Activated CD4-positive, CD25-positive, alpha-beta regulatory T cell treated with anti-CD3 and anti-CD28 coated beads, Interleukin-2, amount 50 U/mL, for 16 hours (primary cell): ENCODE measurements around the gene EARS2.
"Not testable (repeated sequence)": the region's sequence is repeated elsewhere in the genome, so short reads cannot be mapped to it uniquely, and the experiment has no call there.

Experiments
- DNase-seq: peaks from one replicate; pipeline ENCODE4 v3.0.0-alpha.2; 2020; ENCODE audit warnings: low read depth, low spot score

EARS2 gene

DNA sequence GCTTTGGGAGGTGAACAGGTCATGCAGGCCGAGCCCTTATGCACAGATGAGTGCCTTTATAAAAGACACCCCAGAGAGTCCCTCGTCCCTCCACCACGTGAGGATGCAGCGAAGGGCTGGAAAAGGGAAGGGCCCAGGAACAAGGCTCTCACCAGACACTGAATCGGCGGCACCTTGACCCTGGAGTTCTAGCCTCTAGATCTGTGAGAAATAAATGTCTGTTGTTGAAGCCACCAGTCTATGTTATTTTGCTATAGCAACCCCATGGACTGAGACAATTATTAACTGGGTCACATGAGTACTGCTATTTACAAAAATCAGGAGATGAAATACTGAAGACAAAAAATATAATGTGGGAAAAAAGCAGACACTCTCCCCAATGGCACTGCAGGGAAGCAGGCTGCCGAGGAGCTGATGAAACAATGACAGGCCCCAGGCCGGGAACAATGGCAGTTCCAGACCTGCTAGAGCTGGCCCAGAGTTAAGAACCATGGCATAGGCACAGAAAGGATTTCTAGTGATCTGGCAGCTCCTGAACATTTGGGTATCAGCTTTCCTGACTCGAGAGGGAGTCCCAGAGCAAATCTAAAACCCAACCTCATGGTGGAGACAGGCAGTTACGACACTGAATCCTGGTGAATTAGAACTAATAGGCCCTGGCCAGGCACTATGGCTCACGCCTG is 29.0 kb downstream of the EARS2 start:
- DNase-seq = no peak

DNA sequence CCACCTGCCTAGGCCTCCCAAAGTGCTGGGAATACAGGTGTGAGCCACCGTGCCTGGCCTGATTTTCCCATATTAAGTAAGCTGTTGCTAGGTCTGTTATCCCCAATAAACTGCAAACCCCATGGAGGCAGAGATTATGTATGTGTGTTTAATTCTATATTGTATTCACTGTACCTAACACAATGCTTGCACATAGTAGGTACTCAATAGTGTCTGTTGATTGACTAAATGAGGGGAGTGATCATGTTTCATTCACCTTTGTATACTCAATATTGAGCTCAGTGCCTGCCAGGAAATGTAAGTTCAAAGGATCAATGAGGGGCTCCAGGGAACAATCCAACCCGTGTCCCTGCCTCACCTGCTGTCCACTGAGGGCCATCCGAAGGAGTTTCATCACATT is 32.3 kb downstream of the EARS2 start:
- no peak for DNase-seq

DNA sequence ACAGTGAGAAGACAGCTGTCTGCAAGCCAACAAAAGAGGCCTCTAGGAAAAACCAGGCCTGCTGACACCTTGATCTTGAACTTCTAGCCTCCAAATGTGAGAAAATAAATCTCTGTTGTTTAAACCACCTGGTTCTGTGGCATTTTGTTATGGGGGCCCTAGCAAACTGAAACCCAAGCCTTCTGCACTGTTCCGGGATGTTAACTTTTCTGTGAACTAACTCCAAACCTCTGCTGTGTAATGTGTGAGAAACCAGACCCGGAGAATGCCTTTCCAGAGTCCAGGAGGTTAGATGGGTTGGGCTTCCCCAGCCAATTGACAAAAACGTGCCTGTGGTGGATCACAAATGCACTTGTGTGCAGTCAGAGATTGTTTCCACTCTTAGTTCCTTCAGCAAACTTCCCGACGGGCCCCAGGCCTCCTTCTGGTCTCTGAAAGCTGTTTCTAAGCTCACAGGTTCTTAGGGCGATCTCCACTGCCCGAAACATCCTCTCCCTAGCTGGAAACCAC is 33.2 kb downstream of the EARS2 start:
- no peak for DNase-seq

DNA sequence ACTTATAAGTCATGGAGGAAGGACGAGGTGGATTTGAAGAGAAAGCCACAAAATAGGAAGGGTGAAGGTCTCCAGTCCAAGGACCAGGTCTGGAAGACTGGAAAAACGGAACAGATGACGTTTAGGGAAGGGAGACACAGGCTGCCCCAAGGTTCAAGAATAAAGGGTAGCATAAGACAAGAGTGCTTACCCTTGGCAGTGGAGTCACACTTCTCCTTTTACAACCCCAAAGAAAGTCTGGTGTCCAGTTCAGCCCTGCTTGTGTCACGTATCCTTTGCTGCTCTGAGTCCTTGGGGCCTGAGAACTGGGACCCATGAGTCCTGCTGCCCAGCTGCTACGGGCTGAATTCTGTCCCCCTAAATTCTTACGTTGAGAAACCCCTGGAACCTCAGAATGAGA is 33.8 kb downstream of the EARS2 start:
- no peak for DNase-seq

DNA sequence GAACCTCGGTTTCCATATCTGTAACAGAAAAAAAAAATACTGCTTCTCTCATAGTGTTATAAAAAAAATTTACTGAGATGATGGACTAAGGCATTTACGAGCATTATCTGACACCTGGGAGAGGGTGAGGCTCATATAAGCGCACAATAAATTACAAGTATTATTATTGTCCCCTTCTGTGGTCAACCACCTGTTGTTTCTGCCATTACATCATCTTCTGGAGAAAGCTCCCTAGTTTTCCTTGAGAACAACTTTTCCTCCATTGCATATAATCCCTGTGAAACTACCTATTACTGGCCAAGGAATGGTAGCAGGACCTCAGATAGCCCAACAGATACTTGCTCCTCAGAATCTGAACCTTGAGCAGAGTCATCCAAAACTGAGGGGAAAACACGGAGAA is 35.2 kb downstream of the EARS2 start:
- DNase-seq = no peak

DNA sequence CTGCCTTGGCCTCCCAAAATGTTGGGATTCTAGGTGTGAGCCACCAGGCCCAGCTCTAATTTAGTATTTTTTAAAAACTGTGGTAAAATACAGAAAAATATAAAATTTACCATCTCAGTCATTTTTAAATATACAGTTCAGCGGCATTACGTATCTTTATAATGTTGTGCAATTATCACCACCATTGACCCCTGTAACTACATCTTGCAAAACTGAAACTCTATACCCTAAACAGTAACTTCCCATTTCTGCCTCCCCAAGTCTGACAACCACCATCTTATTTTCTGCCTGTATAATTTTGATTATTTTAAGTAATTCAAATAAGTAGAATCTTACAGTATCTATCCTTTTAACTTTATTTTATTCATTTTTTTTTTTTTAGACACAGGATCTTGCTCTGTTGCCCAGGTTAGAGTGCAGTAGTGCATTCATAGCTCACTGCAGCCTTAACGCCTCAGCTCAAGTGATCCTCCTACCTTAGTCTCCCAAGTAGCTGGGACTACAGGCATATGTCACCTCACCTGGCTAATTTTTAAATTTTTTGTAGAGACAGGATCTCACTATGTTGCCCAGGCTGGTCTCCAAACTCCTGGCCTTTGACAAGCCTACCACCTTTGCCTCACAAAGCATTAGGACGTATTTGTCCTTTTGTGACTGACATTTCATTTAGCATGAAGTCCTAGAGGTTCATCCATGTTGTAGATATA is 36.0 kb downstream of the EARS2 start:
- no peak for DNase-seq

DNA sequence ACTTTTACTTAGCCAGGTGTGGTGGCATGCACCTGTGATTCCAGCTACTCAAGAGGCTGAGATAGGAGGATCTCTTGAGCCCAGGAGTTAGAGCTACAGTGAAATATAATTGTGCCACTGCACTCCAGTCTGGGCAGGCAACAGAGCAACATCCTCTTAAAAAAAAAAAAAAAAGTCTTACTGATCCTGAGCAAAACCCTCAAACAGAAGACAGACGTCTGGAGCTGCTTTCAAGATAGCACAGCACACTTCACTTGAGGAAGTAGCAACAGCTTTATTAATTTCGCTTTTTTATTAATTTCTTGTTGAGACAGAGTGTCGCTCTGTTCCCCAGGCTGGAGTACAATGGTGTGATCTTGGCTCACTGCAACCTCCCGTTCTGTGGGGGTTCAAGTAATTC is 36.6 kb downstream of the EARS2 start:
- DNase-seq = no peak

DNA sequence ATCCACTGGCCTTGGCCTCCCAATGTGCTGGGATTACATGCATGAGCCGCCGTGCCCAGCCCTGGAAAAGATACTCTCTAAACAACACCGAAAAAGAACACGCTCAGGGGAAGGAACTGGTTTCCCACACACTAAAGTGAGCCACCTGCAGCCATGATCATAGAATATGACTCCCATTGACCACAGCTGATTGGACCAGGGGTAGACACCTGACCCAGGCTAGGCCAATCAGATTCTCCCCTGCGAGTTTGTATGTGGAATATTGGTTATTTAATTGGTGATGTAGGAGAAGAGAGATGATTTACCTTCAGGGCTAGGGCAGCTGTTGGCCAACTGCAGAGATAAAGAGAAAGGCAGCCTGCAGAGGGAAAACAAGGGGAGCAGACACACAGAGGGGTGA is 37.9 kb downstream of the EARS2 start:
- DNase-seq = no peak

DNA sequence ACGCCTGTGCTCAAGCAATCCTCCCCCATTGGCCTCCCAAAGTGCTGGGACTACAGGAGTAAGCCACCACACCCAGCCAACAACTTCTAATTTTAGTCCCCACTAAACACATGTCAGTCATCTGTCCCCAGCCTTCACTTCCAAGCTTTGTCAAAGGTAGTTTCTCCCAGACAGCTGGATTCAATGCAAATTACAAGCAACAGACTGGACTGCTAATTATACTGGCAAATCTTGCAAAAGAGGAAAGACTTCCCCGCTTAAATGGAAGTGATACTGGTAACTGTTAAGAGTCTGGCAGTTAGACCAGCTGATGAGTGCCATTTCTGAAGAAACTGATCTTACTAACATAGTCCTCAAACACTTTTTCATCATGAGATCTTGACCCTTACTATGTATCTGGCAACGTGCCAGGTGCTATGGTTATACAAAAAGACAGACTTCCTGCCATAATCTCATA is 38.7 kb downstream of the EARS2 start:
- DNase-seq = no peak

DNA sequence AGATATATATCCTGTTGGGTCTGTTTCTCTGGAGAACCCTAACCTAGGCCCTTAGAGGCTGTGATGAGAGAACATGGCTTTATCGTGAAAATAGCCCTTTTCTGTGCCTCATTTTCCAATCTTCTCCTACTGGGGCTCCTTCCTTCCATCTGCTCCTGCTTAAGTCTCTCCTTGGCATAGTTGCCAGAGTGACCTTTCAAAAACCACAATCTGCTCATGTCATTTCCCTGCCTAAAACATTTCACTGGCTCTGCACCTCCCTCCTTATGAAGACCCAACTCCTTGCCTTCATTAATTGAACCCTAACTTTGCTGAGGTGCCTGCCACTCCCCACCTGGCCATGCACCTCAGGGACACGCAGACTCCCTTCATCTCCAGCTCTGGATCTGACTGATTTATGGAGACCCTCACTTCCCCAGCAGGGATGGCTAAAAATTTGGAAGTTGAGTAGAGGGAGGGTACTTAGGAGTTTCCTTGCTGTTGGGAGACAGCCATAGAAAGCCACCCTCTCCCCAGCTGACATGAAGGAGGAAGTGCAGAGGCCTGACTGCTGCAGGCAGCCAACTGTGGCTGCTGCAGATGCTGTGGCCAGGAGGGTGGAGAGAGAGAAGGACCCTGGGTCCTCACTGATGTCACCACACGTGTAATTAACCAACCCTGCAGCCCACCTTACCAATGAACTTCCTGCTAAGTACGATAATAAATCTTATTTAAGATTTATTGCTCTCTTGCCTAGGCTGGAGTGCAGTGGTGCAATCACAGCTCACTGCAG is 40.6 kb downstream of the EARS2 start:
- no peak for DNase-seq

DNA sequence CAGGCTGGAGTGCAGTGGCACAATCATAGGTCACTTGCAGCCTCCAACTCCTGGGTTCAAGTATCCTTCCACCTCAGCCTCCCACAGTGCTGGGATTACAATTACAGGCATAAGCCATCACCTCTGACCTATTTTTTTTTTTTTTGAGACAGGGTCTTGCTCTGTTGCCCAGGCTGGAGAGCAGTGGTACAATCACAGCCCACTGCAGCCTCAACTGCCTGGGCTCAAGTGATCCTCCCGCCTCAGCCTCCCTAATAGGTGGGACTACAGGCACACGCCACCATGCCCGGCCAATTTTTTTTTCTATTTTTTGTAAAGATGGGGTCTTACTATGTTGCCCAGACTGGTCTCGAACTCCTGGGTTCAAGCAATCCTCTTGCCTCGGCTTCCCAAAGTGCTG is 41.3 kb downstream of the EARS2 start:
- DNase-seq = no peak

DNA sequence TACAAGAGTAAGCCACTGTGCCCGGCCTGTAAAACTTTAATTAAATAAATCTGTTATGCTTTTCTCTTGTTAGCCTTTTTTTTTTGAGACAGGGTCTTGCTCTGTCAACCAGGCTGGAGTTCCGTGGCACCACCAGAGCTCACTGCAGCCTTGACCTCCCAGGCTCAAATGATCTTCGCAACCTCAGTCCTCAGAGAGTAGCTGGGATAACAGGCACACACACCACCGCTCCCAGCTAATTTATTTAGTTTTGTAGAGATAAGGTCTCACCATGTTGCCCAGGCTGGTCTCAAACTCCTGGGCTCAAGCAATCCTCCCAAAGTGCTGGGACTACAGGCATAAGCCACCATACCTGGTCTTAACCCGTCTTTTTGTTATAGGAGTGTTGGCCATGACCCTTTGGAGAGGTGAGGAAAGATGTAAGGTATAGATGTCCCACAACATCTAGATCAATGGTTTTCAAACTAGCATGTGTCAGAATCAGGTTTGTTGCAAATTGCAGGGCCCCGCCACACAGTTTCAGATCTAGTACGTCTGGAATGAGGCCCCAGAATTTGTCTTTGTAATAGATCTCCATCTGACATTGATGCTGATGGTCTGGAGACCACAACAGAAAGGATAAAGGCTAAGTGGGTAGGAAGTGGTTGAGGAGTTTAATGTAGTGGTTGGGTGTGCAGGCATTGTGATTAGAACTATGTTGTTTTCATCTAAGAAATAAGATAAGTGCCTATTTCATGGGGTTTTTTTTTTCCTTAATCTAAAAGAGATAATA is 42.6 kb downstream of the EARS2 start:
- no peak for DNase-seq

DNA sequence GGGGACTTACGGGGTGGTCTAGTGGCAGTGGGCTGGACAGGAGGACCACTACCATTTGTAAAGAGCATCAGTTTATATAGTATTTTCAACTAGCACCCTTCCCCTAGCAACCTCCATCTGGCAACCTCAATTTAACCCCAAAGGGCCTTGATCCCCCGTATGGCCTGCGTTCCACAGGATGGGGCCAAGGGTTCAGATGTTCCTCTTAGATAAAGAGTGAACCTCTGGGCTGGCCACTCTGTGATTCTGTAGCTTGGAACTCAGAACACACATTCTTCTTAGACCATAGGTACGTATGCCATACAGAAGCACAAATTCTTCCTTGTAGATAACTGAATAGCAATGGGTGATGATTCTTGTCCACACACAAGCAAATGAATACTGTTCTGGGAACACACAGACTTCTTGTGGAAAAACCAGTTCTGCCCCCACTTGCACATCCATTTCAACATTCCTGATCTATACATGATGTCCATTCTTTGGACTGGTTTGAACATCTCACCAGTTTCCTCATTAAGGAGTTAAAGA is 44.9 kb downstream of the EARS2 start:
- no peak for DNase-seq

DNA sequence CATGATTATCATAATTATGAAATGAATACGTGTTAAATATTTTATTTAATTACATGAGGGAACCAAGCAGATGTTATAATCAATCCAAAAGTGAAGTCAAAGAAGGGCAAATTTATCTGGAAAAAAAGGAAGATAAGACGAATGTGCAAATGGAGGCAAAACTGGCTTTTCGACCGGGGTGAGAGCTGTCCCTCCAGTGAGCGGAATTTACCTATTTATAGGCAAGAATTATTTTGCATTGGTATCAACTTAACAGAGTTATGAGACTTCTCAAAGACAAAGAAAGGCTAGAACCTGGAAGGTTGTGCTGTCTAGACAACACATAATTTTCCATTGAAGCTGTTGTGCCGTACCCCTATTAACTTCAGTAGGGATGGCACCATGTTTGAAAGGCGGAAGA is 45.4 kb downstream of the EARS2 start:
- DNase-seq = no peak

DNA sequence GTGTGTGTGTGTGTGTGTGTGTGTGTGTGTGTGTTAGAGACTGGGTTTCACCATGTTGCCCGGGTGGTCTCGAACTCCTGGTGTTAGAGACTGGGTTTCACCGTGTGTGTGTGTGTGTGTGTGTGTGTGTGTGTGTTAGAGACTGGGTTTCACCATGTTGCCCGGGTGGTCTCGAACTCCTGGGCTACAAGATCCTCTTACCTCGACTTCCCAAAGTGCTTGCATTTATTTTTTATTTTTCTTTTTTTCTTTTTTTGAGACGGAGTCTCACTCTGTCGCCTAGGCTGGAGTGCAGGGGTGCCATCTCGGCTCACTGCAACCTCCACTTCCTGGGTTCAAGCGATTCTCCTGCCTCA is 46.3 kb downstream of the EARS2 start:
- not testable (repeated sequence) for DNase-seq

DNA sequence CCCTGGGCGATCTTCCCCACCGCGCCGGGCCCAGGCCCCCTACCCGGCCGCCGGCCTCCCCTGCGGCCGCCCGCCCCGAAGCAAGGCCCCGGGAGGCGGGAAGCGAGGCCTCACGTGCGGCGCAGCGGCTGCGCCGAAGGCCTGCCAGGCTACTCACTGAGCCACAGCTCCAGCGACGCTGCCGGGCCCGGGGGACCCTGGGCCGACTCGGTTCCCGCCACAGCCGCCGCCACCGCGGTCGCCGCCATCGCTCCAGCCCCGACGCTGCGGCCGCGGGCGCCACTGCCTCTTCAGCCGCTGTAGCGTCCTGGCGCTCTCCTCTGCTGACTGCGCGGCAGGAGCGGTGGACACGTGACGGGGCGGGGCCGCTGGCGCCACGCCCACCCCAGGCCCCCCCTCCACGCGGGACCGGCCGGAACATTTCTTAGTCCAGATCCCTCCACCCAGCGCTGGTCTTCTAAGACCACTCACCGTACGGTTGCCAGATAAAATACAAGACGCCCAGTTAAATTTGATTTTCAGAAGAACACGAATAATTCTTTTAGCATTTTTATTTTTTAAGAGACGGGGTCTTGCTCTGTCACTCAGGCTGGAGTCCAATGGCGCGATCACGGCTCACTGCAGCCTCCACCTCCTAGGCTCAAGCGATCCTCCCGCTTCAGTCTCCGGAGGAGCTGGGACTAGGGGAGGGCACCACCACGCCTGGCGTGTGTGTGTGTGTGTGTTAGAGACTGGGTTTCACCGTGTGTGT is 46.8 kb downstream of the EARS2 start, which contains the start of gene GGA2:
GGA2 (minus strand) TSS at position 331 of the 751 bp plus-strand sequence; CDS start at position 248, 83 bp downstream.
- DNase-seq = peak; percentile 55

DNA sequence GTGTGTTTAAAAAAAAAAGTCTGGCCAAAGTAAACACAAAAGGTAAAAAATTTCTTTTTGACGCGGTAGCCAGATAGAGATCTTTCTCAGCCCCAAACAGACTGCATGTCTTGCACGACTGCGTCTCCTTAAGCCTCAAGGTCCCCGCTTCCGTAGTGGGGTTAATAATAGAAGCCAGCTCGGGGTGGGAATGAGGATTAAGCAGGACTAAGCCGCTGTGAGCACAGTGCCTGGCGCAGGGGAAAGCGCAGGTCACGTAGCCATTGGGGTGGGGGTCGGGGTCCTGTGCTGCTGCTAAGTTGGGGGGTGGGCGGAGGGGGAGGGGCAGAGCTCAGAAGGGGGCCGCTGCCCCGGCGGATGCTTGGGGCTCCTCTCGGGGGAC is 47.4 kb downstream of the EARS2 start:
- DNase-seq = no peak

DNA sequence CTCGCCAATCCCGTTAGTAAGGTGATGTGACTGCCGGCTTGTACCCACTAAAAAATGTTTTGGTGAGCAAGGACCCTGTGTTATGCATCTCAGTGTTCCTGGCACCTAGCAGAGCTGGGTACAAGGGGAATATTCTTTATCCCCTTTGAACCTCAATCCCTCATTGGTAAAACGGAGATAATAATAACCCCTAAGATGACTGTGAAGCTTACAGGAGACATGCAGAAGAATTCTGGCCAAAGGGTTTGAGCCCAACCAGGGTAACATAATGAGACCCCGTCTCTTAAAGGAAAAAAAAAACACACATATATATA is 47.8 kb downstream of the EARS2 start:
- no peak for DNase-seq

DNA sequence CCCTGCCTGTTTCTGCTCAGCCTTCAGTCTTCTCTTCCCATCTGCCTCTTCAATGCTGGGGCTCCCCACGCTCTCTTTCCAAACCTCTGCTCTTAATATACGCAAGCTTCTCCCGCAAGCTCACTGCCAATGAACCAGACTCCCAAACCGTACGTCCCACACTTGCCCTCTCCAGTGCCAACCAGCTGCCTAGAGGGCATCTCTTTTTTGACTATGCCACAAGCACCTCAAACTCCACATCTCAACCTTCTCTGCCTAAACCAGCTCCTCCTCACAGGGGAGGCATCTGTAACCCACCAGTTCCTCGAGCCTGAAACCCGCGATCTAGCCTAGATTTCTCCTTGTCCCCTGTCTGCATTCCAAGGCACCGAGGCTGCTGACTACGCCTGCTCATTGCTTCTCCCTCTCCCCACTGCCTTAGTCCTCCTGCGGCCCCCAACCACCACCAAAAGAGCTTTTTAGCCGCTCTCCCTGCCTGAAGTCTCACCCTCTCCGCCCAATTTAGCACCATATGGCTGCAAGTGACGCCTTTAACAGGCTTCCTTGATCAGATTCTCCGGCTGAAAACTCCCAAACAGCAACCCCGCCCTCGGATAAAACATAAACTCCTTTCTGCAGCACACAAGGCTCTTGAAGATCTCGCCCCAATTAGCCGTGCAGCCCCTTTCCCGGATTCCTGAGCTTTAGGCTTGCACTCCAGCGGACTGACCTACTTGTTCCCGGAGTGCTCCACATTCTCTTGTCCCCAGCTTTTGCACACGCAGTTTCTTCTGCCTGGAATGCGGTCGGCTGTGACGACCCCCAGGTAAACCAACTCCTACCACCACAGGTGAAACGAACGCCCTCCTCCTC is 48.3 kb downstream of the EARS2 start:
- no peak for DNase-seq

DNA sequence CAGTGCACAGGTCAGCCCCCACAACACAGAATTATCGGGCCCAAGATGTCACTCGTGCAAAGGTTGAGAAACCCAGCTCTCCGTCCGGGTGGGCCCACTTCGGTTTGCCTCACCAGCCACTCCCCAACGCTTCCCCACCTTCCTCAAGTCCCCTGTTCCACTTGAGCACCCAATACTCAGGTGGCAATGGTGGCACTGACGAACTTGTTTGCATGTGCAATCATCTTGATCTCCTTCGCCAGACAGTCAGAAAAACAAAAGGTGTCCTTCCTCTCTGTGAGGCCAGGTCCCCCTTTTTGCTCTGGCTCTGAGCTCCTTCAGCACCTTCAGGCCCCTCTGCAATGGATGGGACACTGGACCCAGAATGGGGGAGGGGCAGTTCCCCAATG is 50.5 kb downstream of the EARS2 start:
- no peak for DNase-seq
